Activated B cell treated with CpG ODN at 0.5 μM for 24 hours (primary cell): Measurements from ENCODE around the gene ZBTB44. TPM values are rescaled to one million over a fixed set of nuclear protein-coding genes. Genes with fewer than 3 reads are reported as not detected.

ENCODE experiments used
- ATAC-seq: fragments of 200-7000 bp; cut with Tn5 transposase; one replicate; pipeline ENCODE4 v1.10.0; 2021; ENCODE audit warnings: low read depth, mild to moderate bottlenecking, moderate library complexity
- CTCF ChIA-PET: fragments of 350-600 bp; sonication (Branson Sonifier 250); formaldehyde crosslinking; loops from one replicate; lab custom pipeline; 2021; ENCODE audit warnings: antibody characterized with exemption; lab: Charles Lee
- POLR2A ChIA-PET: fragments of 350-600 bp; sonication (Branson Sonifier 250); formaldehyde crosslinking; loops from one replicate; lab custom pipeline; 2021; ENCODE audit warnings: antibody characterized with exemption; lab: Charles Lee
- DNase-seq: peaks from one replicate; pipeline ENCODE4 v3.0.0; 2022
- H3K27ac Mint-ChIP-seq: one replicate; pipeline ENCODE4 v1.8.0; 2020; ENCODE audit warnings: mixed read lengths
- H3K27me3 Mint-ChIP-seq: one replicate; pipeline ENCODE4 v1.8.0; 2021; ENCODE audit warnings: mixed read lengths
- H3K36me3 Mint-ChIP-seq: one replicate; pipeline ENCODE4 v1.8.0; 2021; ENCODE audit warnings: low read depth, mixed read lengths
- H3K4me1 Mint-ChIP-seq: one replicate; pipeline ENCODE4 v1.8.0; 2021; ENCODE audit warnings: mixed read lengths
- H3K4me3 Mint-ChIP-seq: one replicate; pipeline ENCODE4 v1.8.0; 2020; ENCODE audit warnings: mild to moderate bottlenecking, mixed read lengths
- H3K9me3 Mint-ChIP-seq: one replicate; pipeline ENCODE4 v1.8.0; 2020; ENCODE audit warnings: mixed read lengths
- intact Hi-C: fragments of 100-400 bp; cut with micrococcal nuclease; formaldehyde crosslinking; loops from one replicate; pipeline ENCODE4 v1.15.1; 2024
- total RNA-seq: library from RNA; stranded (reverse); gene quantifications from 2 replicates; pipeline ENCODE4 v1.2.3, GENCODE V29; 2022
- TF ChIP-seq, protein P1 (sequence below): fragments of 200-600 bp; IDR thresholded peaks from one replicate; pipeline ENCODE4 v1.8.0; 2022; ENCODE audit warnings: antibody characterized with exemption, mild to moderate bottlenecking

ZBTB44 gene
- total RNA-seq, 1 donor from 2014 or later = 61.5 TPM

DNA sequence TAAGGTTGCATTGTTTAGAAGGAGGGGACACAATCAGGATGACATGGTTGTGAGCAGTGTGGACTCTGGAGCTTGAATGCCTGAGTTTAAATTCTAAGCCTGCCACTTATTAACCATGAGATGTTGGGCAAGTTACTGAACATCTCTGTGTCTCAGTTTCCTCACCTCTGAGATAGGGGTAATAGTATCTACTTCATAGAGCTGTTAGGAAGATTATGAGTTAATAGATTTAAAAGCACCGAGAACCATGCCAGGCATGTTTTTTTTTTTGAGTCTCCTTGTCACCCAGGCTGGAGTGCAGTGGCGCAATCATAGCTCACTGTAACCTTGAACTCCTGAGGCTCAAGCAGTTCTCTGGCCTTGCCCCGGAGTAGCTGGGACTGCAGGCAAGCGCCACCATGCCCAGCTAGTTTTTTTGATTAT is 121.9 kb downstream of the ZBTB44 start:
- POLR2A ChIA-PET = no interaction called here
- ATAC-seq (no peak), DNase-seq (no peak)
- CTCF ChIA-PET = interaction anchor here (0.8 kb wide), 1 partner anchor 60 kb away, joined by 4 read pairs; no protein-coding TSS in a partner anchor
- no peak overlapping the region for H3K4me3 Mint-ChIP-seq
- H3K9me3 Mint-ChIP-seq = no peaks in the 10 kb centered on the region
- H3K27me3 Mint-ChIP-seq = no peaks in the 10 kb centered on the region
- no peak overlapping the region for H3K27ac Mint-ChIP-seq
- intact Hi-C loops = no loop called here
- TF ChIP-seq, protein P1, sequence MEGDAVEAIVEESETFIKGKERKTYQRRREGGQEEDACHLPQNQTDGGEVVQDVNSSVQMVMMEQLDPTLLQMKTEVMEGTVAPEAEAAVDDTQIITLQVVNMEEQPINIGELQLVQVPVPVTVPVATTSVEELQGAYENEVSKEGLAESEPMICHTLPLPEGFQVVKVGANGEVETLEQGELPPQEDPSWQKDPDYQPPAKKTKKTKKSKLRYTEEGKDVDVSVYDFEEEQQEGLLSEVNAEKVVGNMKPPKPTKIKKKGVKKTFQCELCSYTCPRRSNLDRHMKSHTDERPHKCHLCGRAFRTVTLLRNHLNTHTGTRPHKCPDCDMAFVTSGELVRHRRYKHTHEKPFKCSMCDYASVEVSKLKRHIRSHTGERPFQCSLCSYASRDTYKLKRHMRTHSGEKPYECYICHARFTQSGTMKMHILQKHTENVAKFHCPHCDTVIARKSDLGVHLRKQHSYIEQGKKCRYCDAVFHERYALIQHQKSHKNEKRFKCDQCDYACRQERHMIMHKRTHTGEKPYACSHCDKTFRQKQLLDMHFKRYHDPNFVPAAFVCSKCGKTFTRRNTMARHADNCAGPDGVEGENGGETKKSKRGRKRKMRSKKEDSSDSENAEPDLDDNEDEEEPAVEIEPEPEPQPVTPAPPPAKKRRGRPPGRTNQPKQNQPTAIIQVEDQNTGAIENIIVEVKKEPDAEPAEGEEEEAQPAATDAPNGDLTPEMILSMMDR = no peak
- H3K36me3 Mint-ChIP-seq = peaks cover 47% of the 10 kb centered on the region
- H3K4me1 Mint-ChIP-seq = no peaks in the 10 kb centered on the region

DNA sequence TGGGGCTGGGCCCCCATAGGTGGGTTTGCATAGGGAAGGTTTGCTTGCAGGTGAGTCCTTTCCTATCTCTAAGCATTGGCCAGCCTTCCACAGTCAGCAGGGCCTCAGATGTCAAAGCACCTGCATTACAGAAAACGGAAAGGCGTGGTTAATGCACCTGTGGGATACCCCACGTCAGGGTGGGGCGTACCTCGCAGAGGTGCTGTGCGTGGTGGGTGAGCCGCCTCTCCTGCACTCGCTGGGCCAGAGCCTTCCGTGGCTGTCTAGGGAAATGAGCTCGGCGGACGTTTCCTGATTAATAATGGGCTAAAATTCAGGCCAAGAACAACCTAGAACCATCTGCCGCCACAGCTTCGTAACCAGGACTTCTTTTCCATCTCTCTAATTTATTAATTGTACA is 122.8 kb downstream of the ZBTB44 start:
- no peak for DNase-seq
- ATAC-seq = no peak
- H3K27me3 Mint-ChIP-seq = no peaks in the 10 kb centered on the region
- H3K4me3 Mint-ChIP-seq = no peak overlapping the region
- H3K4me1 Mint-ChIP-seq = no peaks in the 10 kb centered on the region
- peaks cover 42% of the 10 kb centered on the region for H3K36me3 Mint-ChIP-seq
- ChIA-PET CTCF (no interaction called here), POLR2A (no interaction called here)
- H3K27ac Mint-ChIP-seq = no peak overlapping the region
- H3K9me3 Mint-ChIP-seq = no peaks in the 10 kb centered on the region
- intact Hi-C loops = no loop called here
- TF ChIP-seq, protein P1 = no peak

DNA sequence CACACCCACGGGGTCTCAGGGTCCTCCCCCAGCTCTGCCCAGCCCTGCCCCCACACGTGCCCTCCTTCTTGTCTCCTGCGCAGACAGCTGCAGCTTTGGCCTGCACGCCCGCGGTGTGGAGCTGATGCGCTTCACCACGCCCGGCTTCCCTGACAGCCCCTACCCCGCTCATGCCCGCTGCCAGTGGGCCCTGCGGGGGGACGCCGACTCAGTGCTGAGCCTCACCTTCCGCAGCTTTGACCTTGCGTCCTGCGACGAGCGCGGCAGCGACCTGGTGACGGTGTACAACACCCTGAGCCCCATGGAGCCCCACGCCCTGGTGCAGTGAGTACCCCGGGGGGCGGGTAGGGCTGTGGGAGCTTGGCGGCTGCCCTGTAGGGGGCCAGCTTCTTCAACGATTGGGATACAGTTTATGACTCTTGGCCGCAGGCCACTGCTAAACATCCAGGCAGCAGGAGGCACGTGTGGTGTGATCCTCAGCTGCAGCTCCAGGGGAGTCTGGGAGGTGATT is 124.3 kb downstream of the ZBTB44 start:
- H3K27ac Mint-ChIP-seq = no peak overlapping the region
- ChIA-PET POLR2A (no interaction called here), CTCF (no interaction called here)
- H3K4me3 Mint-ChIP-seq = no peak overlapping the region
- H3K9me3 Mint-ChIP-seq = no peaks in the 10 kb centered on the region
- H3K36me3 Mint-ChIP-seq = peaks cover 35% of the 10 kb centered on the region
- no peaks in the 10 kb centered on the region for H3K27me3 Mint-ChIP-seq
- DNase-seq (no peak), ATAC-seq (no peak)
- intact Hi-C loops = no loop called here
- TF ChIP-seq, protein P1 = no peak
- no peaks in the 10 kb centered on the region for H3K4me1 Mint-ChIP-seq

DNA sequence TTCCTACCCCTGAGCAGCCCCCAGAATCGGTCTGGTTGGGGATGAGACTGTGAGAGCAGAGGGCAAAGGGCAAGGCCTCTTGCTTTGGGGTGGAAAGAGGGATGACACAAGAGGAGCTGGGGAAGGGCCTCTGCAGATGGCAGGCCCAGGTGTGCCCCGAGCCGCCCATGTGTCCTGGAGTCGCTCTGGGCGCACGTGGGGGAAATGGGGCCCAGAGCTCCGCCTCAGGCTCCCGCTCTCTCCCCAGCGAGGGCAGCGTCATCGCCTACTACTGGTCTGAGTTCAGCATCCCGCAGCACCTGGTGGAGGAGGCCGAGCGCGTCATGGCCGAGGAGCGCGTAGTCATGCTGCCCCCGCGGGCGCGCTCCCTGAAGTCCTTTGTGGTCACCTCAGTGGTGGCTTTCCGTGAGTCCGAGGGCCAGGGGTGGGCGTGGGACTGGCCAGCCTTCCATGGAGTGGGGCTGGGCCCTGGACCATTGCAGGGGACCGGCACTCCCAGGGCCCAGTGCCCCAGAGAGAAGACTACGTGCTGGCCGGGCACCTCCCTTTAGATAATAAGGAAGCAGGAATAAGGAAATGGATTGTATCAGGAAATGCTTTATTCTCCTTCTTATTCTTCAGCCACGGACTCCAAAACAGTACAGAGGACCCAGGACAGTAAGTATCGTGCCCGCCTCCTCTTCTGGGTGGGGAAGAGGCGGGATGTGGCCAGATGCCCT is 125.1 kb downstream of the ZBTB44 start:
- DNase-seq = no peak
- TF ChIP-seq, protein P1 = no peak
- H3K36me3 Mint-ChIP-seq = peaks cover 28% of the 10 kb centered on the region
- POLR2A ChIA-PET = no interaction called here
- CTCF ChIA-PET = no interaction called here
- intact Hi-C loops = no loop called here
- peak; percentile 18 for ATAC-seq
- no peak overlapping the region for H3K4me3 Mint-ChIP-seq
- no peak overlapping the region for H3K27ac Mint-ChIP-seq
- no peaks in the 10 kb centered on the region for H3K4me1 Mint-ChIP-seq
- no peaks in the 10 kb centered on the region for H3K27me3 Mint-ChIP-seq
- no peaks in the 10 kb centered on the region for H3K9me3 Mint-ChIP-seq

DNA sequence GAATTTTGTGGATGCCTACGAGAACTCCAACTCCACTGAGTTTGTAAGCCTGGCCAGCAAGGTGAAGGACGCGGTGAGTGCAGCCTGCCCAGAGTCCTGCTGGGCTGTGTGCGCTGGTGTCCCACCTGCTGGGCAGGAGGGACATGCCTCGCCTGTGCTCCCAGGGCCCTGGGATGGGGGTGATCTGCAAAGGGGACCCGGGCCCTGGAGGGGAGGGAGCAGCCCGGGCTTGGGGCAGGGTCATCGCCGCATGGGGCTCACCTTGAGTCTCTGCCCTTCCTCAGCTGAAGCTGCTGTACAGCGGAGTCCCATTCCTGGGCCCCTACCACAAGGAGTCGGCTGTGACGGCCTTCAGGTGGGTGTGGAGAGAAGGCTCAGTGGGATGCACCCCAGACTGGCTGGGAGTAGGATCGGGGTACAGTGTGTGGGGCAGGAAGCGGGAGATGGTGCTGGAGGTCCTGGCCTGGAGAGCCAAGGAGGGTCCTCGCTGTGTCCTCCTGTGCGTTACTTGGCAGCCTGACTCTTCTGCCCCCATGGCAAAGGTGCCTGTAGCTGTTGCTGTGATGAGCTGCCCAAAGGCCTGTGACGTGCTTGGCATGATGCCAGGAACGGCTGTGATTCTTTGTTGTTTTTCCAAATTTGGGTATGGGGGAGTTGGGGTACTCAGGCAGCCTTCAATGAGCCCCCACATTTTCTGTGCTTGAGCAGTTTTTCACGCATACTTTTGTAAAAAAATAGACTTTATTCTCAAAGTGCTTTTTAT is 126.0 kb downstream of the ZBTB44 start:
- no peak for DNase-seq
- no peaks in the 10 kb centered on the region for H3K9me3 Mint-ChIP-seq
- intact Hi-C loops = no loop called here

More for the DNA sequence above, 126.0 kb downstream of the ZBTB44 start:
- no peak overlapping the region for H3K27ac Mint-ChIP-seq
- no peaks in the 10 kb centered on the region for H3K4me1 Mint-ChIP-seq
- no peaks in the 10 kb centered on the region for H3K27me3 Mint-ChIP-seq
- H3K4me3 Mint-ChIP-seq = no peak overlapping the region
- POLR2A ChIA-PET = no interaction called here
- CTCF ChIA-PET = no interaction called here
- TF ChIP-seq, protein P1 = no peak
- ATAC-seq = no peak
- peaks cover 22% of the 10 kb centered on the region for H3K36me3 Mint-ChIP-seq
